ENCODE results near the gene SLC12A7. TPM values are rescaled to one million over a fixed set of nuclear protein-coding genes. Genes with fewer than 3 reads are reported as not detected.

Gene SLC12A7
- total and polyA plus RNA-seq, 7 donors = 7.2 to 54.3 (median 16.8) TPM

- H3K4me1 ChIP-seq = peaks cover 0 to 22% (median 12%) of the 10 kb centered on the region in 4 donors
- WGBS, 2 donors = 90 to 91% methylated on average over 21 of the region's 21 CpGs
- no peaks in the 10 kb centered on the region for H3K9me3 ChIP-seq
- no peaks in the 10 kb centered on the region for H3K27me3 ChIP-seq
- no peak for TF ChIP-seq POLR2AphosphoS5 (IDR thresholded peaks at IDR 0.05)
- TF ChIP-seq CTCF (IDR thresholded peaks at IDR 0.05) = no peak
- TF ChIP-seq EP300 (IDR thresholded peaks at IDR 0.05) = no peak
- TF ChIP-seq POLR2A (IDR thresholded peaks at IDR 0.05) = no peak
- no peak for DNase-seq
- H3K4me3 ChIP-seq = no peak overlapping the region
- intact Hi-C loops (cut with DNase I) = no loop called here
- H3K36me3 ChIP-seq = peaks cover 0 to 47% (median 23%) of the 10 kb centered on the region in 4 donors
- no peak overlapping the region for H3K27ac ChIP-seq
Observed at GRCh38 chr5:1094670-1095190, 17.1 kb downstream of the SLC12A7 start.

GRCh38 chr5:1093361-1093760 lies 18.5 kb downstream of the SLC12A7 start:
- intact Hi-C loops (cut with DNase I) = no loop called here
- Histone ChIP-seq H3K9me3 (no peaks in the 10 kb centered on the region), H3K36me3 (peaks cover 2 to 53% (median 24%) of the 10 kb centered on the region in 4 donors), H3K4me3 (no peak overlapping the region), H3K4me1 (peaks cover 0 to 11% (median 2%) of the 10 kb centered on the region in 4 donors), H3K27me3 (no peaks in the 10 kb centered on the region), H3K27ac (no peak overlapping the region)
- whole genome bisulfite sequencing, 2 donors = 36 to 83% methylated on average over 26 of the region's 26 CpGs
- TF ChIP-seq EP300 (IDR thresholded peaks at IDR 0.05) (no peak), CTCF (IDR thresholded peaks at IDR 0.05) (no peak), POLR2A (IDR thresholded peaks at IDR 0.05) (no peak), POLR2AphosphoS5 (IDR thresholded peaks at IDR 0.05) (no peak)
- DNase-seq = no peak

DNA sequence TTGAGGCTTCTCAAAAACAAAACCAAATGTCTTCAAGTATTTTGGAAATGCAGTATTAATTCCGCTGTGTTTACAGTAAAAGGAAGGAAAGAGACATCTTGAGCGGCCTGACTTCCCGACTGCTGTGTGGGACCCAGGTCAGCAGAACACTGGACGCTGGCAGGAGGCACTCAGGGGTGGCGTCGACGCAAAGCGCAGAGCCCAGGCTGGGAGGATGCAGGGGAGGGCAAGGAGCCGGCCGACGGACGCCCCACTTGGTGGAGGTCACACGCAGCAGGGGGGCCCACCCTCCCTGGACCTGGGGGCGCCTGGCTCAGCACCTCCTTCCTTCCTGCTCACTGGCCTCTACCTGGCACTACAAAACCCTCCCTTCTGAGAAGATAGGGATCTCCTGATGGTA lies 19.7 kb downstream of the SLC12A7 start:
- intact Hi-C loops (cut with DNase I) = no loop called here
- WGBS, 2 donors = 85 to 90% methylated on average over 14 of the region's 14 CpGs
- no peaks in the 10 kb centered on the region for H3K9me3 ChIP-seq
- no peak for DNase-seq
- no peaks in the 10 kb centered on the region for H3K27me3 ChIP-seq
- H3K4me3 ChIP-seq = no peak overlapping the region
- peaks cover 15 to 66% (median 33%) of the 10 kb centered on the region in 4 donors for H3K36me3 ChIP-seq
- peaks cover 0 to 4% (median 2%) of the 10 kb centered on the region in 4 donors for H3K4me1 ChIP-seq
- no peak for TF ChIP-seq EP300 (IDR thresholded peaks at IDR 0.05)
- TF ChIP-seq POLR2A (IDR thresholded peaks at IDR 0.05) = no peak
- no peak for TF ChIP-seq CTCF (IDR thresholded peaks at IDR 0.05)
- no peak for TF ChIP-seq POLR2AphosphoS5 (IDR thresholded peaks at IDR 0.05)
- H3K27ac ChIP-seq = no peak overlapping the region

GRCh38 chr5:1091632-1092031 lies 20.2 kb downstream of the SLC12A7 start:
- TF ChIP-seq POLR2A (IDR thresholded peaks at IDR 0.05) (no peak), POLR2AphosphoS5 (IDR thresholded peaks at IDR 0.05) (no peak), EP300 (IDR thresholded peaks at IDR 0.05) (no peak), CTCF (IDR thresholded peaks at IDR 0.05) (no peak)
- peaks cover 16 to 71% (median 38%) of the 10 kb centered on the region in 4 donors for H3K36me3 ChIP-seq
- no peaks in the 10 kb centered on the region for H3K9me3 ChIP-seq
- intact Hi-C loops (cut with DNase I) = no loop called here
- no peak overlapping the region for H3K4me3 ChIP-seq
- WGBS, 2 donors = 92% methylated on average over 23 of the region's 23 CpGs
- H3K27ac ChIP-seq = no peak overlapping the region
- DNase-seq = no peak
- no peaks in the 10 kb centered on the region for H3K4me1 ChIP-seq
- no peaks in the 10 kb centered on the region for H3K27me3 ChIP-seq

DNA sequence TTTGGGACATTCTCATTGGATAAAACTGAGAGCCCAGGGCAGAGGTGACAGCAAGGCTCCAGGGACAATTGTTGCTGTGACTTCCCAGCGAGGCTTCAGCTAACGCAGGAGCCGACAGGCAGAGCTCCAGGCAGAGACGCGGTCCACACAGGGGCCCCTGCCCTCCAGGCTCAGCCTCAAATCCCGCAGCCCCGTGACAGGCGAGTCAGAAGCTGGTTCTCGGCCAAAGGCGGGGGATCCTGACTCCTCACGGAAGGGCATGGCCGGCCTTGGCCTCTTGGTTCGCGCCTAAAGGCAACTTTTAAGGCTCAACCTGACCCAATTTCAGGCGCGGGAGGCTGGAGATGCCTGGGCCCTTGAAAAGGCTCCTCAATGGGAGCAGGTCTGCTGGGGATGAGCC lies 21.3 kb downstream of the SLC12A7 start:
- no peak for DNase-seq
- intact Hi-C loops (cut with DNase I) = no loop called here
- no peak overlapping the region for H3K4me3 ChIP-seq
- WGBS, 2 donors = 78 to 85% methylated on average over 16 of the region's 16 CpGs
- TF ChIP-seq CTCF (IDR thresholded peaks at IDR 0.05) (no peak), POLR2AphosphoS5 (IDR thresholded peaks at IDR 0.05) (no peak), EP300 (IDR thresholded peaks at IDR 0.05) (no peak), POLR2A (IDR thresholded peaks at IDR 0.05) (no peak)
- no peaks in the 10 kb centered on the region for H3K27me3 ChIP-seq
- no peaks in the 10 kb centered on the region for H3K9me3 ChIP-seq
- H3K4me1 ChIP-seq = no peaks in the 10 kb centered on the region
- H3K36me3 ChIP-seq = peaks cover 24 to 76% (median 45%) of the 10 kb centered on the region in 4 donors
- H3K27ac ChIP-seq = no peak overlapping the region

All from sigmoid colon (tissue), 7 donors.